ENCODE data around the gene ANKLE1.

- TF ChIP-seq USF1 (CRISPR knock-in tag; IDR thresholded peaks at IDR 0.05) (no peak), ZNF121 (CRISPR knock-in tag; IDR thresholded peaks at IDR 0.05) (no peak), HMGXB4 (CRISPR knock-in tag; IDR thresholded peaks at IDR 0.05) (no peak), FOXP1 (CRISPR knock-in tag; IDR thresholded peaks at IDR 0.05; ENCODE audit: borderline replicate concordance) (no peak), JUN (CRISPR knock-in tag; IDR thresholded peaks at IDR 0.05) (no peak), CTCF (IDR thresholded peaks at IDR 0.05) (no peak), NR2C2 (CRISPR knock-in tag; IDR thresholded peaks at IDR 0.05) (no peak), MAX (CRISPR knock-in tag; IDR thresholded peaks at IDR 0.05) (no peak), ZNF281 (CRISPR knock-in tag; IDR thresholded peaks at IDR 0.05) (no peak), USF2 (CRISPR knock-in tag; IDR thresholded peaks at IDR 0.05) (no peak), NR3C1 (CRISPR knock-in tag; conservative IDR thresholded peaks at IDR 0.05; ENCODE audit: low read depth) (no peak)
Measured at GRCh38 chr19:17286263-17286662, 4.6 kb downstream of the ANKLE1 start.

Data from WTC11 (cell line).